Measurements from ENCODE around the gene DGKB.

The DGKB gene

DNA sequence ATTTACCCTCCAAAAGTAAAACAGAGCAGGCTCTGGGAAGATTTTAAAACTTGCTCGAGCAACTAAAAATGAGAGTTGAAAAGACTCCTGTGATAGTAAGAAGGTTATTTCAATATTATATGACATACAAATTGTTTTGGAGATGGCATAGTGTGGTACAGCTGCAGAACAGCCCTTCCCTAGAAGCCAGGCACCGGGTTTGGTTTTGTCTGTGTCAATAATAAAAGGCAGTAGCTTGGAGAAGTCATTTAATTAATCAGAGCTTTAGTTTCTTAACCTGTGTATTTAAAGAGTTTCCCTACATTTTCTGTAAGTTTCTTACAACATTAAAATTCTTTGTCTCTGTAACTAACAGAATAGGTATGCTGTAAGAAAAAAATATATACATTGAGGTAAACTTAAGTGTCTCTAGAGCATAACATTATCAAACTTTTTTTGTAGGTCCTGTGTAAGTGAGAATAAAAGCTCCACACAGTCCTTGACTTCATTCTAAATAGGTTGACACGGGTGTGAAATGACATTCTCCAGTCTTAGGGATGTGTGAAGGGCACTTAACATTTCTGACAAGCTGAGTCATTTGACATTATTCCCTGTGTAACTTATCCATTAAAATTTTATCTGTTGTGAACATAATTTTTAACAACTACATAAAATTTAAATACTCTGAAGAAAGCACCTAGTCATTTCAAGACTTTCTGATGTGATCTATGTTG, 488.1 kb downstream of the DGKB start:
- TF ChIP-seq, protein P1, sequence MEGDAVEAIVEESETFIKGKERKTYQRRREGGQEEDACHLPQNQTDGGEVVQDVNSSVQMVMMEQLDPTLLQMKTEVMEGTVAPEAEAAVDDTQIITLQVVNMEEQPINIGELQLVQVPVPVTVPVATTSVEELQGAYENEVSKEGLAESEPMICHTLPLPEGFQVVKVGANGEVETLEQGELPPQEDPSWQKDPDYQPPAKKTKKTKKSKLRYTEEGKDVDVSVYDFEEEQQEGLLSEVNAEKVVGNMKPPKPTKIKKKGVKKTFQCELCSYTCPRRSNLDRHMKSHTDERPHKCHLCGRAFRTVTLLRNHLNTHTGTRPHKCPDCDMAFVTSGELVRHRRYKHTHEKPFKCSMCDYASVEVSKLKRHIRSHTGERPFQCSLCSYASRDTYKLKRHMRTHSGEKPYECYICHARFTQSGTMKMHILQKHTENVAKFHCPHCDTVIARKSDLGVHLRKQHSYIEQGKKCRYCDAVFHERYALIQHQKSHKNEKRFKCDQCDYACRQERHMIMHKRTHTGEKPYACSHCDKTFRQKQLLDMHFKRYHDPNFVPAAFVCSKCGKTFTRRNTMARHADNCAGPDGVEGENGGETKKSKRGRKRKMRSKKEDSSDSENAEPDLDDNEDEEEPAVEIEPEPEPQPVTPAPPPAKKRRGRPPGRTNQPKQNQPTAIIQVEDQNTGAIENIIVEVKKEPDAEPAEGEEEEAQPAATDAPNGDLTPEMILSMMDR (conservative IDR thresholded peaks at IDR 0.05), result no peak
- H3K27ac ChIP-seq, result no peak overlapping the region

DNA sequence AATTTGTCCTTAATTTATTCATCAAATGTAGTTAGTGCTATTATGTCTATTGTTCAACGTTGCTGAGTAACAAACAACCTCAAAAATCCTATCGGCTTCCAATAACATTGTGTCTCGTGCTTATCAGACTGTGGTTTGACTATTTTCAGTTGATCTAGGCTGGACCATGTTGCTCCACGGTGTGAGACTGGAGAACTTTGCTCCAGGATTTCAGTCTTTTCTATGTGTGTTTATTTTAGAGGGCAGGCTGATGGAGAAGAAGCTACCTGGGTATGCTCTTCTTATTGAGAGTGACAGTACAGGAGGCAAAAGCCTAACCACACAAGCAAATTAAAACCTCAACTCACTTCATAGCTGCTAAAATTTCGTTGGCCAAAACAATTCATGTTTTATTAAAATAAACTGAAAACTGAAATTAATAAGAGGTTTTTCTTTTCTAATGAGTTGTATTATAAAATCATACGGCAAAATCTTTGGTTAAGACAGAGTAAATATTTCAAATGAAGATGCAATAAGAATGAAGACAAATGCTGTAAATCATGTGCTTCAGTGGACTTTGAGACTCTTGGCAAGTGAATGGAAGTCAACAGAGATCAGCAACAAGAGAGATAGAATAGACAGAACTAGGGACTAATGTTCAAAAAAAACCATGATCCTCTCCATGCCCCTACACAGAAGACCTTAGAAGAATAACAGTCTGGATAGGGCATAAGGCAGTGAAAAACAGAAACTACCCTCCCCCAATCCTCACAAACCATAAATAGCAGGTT, 495.1 kb downstream of the DGKB start:
- TF ChIP-seq, protein P1 (conservative IDR thresholded peaks at IDR 0.05), result no peak
- no peak overlapping the region for H3K27ac ChIP-seq

DNA sequence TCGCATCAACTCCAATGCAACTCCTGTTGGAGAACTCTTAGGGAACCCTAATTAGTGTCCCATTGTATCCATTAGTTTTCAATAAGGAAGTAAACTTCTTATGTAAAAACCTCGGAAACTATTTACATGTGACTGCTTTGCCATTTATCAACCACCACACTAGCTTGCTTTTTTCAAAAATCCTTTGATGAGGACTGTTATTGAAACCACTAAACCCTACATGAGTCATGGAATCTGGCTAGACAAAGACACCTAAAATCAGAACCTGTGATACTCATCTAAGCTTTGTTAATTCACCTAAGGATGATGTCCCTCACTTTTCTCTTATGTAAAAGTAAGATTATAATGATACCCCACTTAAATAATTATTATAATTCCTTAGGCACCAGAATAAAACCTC, 499.0 kb downstream of the DGKB start:
- TF ChIP-seq, protein P1 (conservative IDR thresholded peaks at IDR 0.05), result no peak

DNA sequence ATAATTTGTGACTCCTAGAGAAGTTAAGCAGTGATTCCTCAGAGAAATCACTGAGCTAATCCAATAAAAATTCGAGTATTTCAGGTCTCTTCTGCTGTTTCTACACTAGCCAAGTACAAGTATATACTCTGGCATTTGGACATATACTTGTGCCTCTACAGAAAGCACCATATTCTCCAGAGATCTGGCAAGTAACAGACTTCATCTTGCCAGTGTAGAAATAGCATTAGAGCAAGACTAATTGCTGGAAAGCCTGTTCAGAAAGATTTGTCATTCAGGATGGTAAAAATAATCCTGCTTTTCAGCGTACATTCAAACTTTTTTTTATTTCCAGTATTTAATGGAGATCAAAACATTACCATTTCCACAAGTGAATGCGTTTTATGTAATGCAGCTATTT, 502.3 kb downstream of the DGKB start:
- no peak overlapping the region for H3K27ac ChIP-seq
- TF ChIP-seq, protein P1 (conservative IDR thresholded peaks at IDR 0.05), result no peak

More for the DNA sequence above, 499.0 kb downstream of the DGKB start:
- no peak overlapping the region for H3K27ac ChIP-seq

DNA sequence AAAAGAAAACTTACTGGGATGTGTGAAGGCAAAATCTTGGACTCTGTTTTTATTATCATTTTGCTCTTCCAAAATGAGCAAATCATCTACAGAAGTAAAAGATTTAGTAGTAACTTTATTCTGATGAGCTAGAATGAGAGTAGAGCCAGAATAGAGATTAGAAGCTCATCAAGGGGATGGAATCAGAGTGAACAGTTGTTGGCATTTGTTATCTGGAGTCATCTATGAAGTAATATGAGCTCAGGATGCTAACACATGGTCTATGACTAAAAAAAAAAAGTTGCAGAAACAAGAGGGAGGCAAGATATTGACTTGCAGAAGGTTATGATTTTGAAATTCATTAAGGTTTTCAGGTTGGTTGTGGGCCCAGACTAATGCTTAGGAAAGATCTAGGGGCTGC, 504.0 kb downstream of the DGKB start:
- TF ChIP-seq, protein P1 (conservative IDR thresholded peaks at IDR 0.05), result no peak
- no peak overlapping the region for H3K27ac ChIP-seq

DNA sequence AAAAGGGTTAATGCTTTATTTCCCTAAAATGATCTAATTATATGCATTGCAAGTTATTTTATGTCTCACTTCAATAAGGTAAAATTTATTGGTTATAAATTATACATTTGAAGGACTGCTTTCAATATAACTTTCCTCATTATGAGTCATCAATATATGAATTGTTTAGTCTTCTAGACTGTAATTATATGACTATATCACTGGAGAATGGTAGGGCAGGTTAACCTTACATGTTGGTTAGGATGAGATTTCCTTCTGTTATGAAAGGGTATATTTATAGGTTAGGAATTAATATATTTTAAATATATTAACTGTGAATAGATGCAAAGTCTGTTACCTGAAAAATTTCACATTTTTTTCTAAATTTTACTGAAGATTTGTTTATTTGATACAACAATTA, 506.7 kb downstream of the DGKB start:
- TF ChIP-seq, protein P1 (conservative IDR thresholded peaks at IDR 0.05), result no peak

DNA sequence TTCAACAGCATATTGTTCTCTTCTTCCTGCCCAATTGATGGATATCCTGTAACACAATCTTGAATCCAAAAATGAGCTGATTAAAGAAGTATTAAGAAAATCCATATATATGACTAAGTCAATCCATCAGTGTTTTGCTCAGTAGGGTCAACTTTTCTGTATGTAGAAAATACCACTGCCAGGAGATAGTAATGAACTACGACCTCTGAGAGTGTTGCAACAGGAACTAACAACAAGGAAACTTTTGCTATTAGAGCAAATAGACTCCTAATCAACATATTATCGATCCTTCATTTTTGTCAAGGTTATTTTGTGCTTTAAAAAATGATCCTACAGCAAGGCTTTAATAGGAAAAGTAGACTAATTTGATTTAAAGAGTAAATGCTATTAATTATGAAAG, 507.8 kb downstream of the DGKB start:
- no peak overlapping the region for H3K27ac ChIP-seq
- TF ChIP-seq, protein P1 (conservative IDR thresholded peaks at IDR 0.05), result no peak

More for the DNA sequence above, 506.7 kb downstream of the DGKB start:
- no peak overlapping the region for H3K27ac ChIP-seq

All from VCaP (cell line).